ENCODE measurements around the gene RPS13.
"Not testable (repeated sequence)": the region's sequence is repeated elsewhere in the genome, so short reads cannot be mapped to it uniquely, and the experiment has no call there.

The RPS13 gene
- total RNA-seq: 142 to 272 (median 213) reads per million in 18 experiments

- DNase-seq: peak; percentile 99
Measured at GRCh38 chr11:17077520-17078401, at the start of gene RPS13. RPS13 (minus strand) TSS chr11:17077667; CDS start chr11:17077641, 26 bp downstream.

- DNase-seq: no peak
Measured at GRCh38 chr11:17121981-17122380, 44.5 kb upstream of the RPS13 start.

- no peak for DNase-seq
Measured at GRCh38 chr11:17117262-17117661, 39.8 kb upstream of the RPS13 start.

GRCh38 chr11:17116117-17116516, 38.6 kb upstream of the RPS13 start:
- DNase-seq: no peak

GRCh38 chr11:17107745-17108144, 30.3 kb upstream of the RPS13 start:
- DNase-seq: not testable (repeated sequence)

GRCh38 chr11:17105404-17106040, 28.1 kb upstream of the RPS13 start:
- DNase-seq: not testable (repeated sequence)

- no peak for DNase-seq
Measured at GRCh38 chr11:17102462-17102861, 25.0 kb upstream of the RPS13 start.

- DNase-seq: peak; percentile 59 to 72
Measured at GRCh38 chr11:17098658-17099057, 21.2 kb upstream of the RPS13 start.

GRCh38 chr11:17098038-17098437, 20.6 kb upstream of the RPS13 start:
- peak; percentile 45 to 71 for DNase-seq

GRCh38 chr11:17085976-17086375, 8.5 kb upstream of the RPS13 start:
- DNase-seq: not testable (repeated sequence)

GRCh38 chr11:17077240-17077519, 287 bp downstream of the RPS13 start:
- peak; percentile 39 to 60 for DNase-seq

- peak; percentile 49 to 68 for DNase-seq
Measured at GRCh38 chr11:17076517-17077239, 789 bp downstream of the RPS13 start.

- DNase-seq: no peak
Measured at GRCh38 chr11:17075506-17075905, 2.0 kb downstream of the RPS13 start.

- DNase-seq: no peak
Measured at GRCh38 chr11:17073370-17074027, 4.0 kb downstream of the RPS13 start.

- DNase-seq: no peak
Measured at GRCh38 chr11:17067417-17067816, 10.1 kb downstream of the RPS13 start.

GRCh38 chr11:17066691-17067090, 10.8 kb downstream of the RPS13 start:
- DNase-seq: no peak

- peak; percentile 26 to 54 for DNase-seq
Measured at GRCh38 chr11:17063171-17064002, 14.1 kb downstream of the RPS13 start.

GRCh38 chr11:17051146-17051545, 26.3 kb downstream of the RPS13 start:
- DNase-seq: not testable (repeated sequence)

- DNase-seq: not testable (repeated sequence)
Measured at GRCh38 chr11:17048491-17048890, 29.0 kb downstream of the RPS13 start.

- DNase-seq: no peak
Measured at GRCh38 chr11:17046690-17047089, 30.8 kb downstream of the RPS13 start.
